Liver (tissue), 9 donors: Measurements from ENCODE around the gene WNT3A. TPM values are rescaled to one million over a fixed set of nuclear protein-coding genes. Genes with fewer than 3 reads are reported as not detected.

ENCODE experiments used
- DNase-seq: peaks from one replicate; pipeline ENCODE4 v3.0.0-alpha.2; 2017; ENCODE audit warnings: low spot score
- H3K27ac ChIP-seq, 2 donors: one replicate each; pipeline ENCODE4 v1.7.0; 2013; ENCODE audit warnings: inconsistent platforms in 2 of 2, low read length in 2 of 2, control low read depth in 1 of 2, low read depth in 1 of 2, mild to moderate bottlenecking in 1 of 2
- H3K27me3 ChIP-seq, 4 donors: one replicate each; pipeline versions ENCODE4 v1.6.1 to v1.7.0; 2013; ENCODE audit warnings: low read length in 3 of 4, inconsistent platforms in 1 of 4, mild to moderate bottlenecking in 1 of 4, moderate library complexity in 1 of 4; ENCODE audit not compliant: control insufficient read depth in 4 of 4, insufficient read depth in 4 of 4
- H3K36me3 ChIP-seq, 4 donors: one replicate each; pipeline versions ENCODE4 v1.6.1 to v1.7.0; 2013; ENCODE audit warnings: low read length in 3 of 4, mild to moderate bottlenecking in 3 of 4, low read depth in 1 of 4, moderate library complexity in 1 of 4; ENCODE audit not compliant: control insufficient read depth in 4 of 4, insufficient read depth in 3 of 4
- H3K4me1 ChIP-seq, 4 donors: one replicate each; pipeline versions ENCODE4 v1.6.1 to v1.7.0; 2013; ENCODE audit warnings: low read length in 3 of 4, mild to moderate bottlenecking in 3 of 4, moderate library complexity in 1 of 4; ENCODE audit not compliant: control insufficient read depth in 4 of 4, insufficient read depth in 4 of 4
- H3K4me3 ChIP-seq, 3 donors: one replicate each; pipeline versions ENCODE4 v1.6.1 to v1.7.0; 2013; ENCODE audit warnings: low read length in 3 of 3, control low read depth in 1 of 3, low read depth in 1 of 3, mild to moderate bottlenecking in 1 of 3
- H3K9ac ChIP-seq, 2 donors: one replicate each; pipeline ENCODE4 v1.7.0; 2013; ENCODE audit warnings: low read length in 2 of 2, mild to moderate bottlenecking in 2 of 2, moderate library complexity in 2 of 2, control low read depth in 1 of 2, low read depth in 1 of 2
- H3K9me3 ChIP-seq, 4 donors: one replicate each; pipeline versions ENCODE4 v1.6.1 to v1.7.0; 2013; ENCODE audit warnings: low read length in 3 of 4; ENCODE audit not compliant: control insufficient read depth in 4 of 4
- ATF3 ChIP-seq: IDR thresholded peaks from 2 replicates; pipeline ENCODE4 v1.6.1; 2016; ENCODE audit warnings: antibody characterized with exemption
- CTCF ChIP-seq: fragments of 150-350 bp; IDR thresholded peaks from 2 replicates; pipeline ENCODE4 v1.5.1; 2017; ENCODE audit warnings: improper control_type of control experiment, low read depth, low read length; ENCODE audit not compliant: missing input control
- EGR1 ChIP-seq, 2 donors: IDR thresholded peaks; 2 replicates each; pipeline ENCODE4 v1.6.1; 2016 to 2018; ENCODE audit warnings: antibody characterized with exemption in 2 of 2, low read depth in 2 of 2
- FOXA1 ChIP-seq: IDR thresholded peaks from 2 replicates; pipeline ENCODE4 v1.6.1; 2016; ENCODE audit warnings: antibody characterized with exemption
- HNF4A ChIP-seq, 2 donors: conservative IDR thresholded peaks; 2 replicates each; pipeline ENCODE4 v1.6.1; 2016; ENCODE audit warnings: antibody characterized with exemption in 2 of 2, mild to moderate bottlenecking in 2 of 2
- HNF4G ChIP-seq: IDR thresholded peaks from 2 replicates; pipeline ENCODE4 v1.6.1; 2016; ENCODE audit warnings: antibody characterized with exemption
- JUND ChIP-seq, 2 donors: IDR thresholded peaks; 2 replicates each; pipeline ENCODE4 v1.6.1; 2016; ENCODE audit warnings: antibody characterized with exemption in 2 of 2
- MAX ChIP-seq: IDR thresholded peaks from 2 replicates; pipeline ENCODE4 v1.6.1; 2016; ENCODE audit warnings: antibody characterized with exemption
- NR2F2 ChIP-seq: IDR thresholded peaks from 2 replicates; pipeline ENCODE4 v1.6.1; 2016; ENCODE audit warnings: antibody characterized with exemption
- RAD21 ChIP-seq, 2 donors: IDR thresholded peaks; 2 replicates each; pipeline ENCODE4 v1.6.1; 2016; ENCODE audit warnings: antibody characterized with exemption in 2 of 2, mild to moderate bottlenecking in 2 of 2
- REST ChIP-seq: IDR thresholded peaks from 2 replicates; pipeline ENCODE4 v1.6.1; 2016; ENCODE audit warnings: antibody characterized with exemption, mild to moderate bottlenecking
- RXRA ChIP-seq, 2 donors: IDR thresholded peaks; 2 replicates each; pipeline ENCODE4 v1.6.1; 2017 to 2018; ENCODE audit warnings: antibody characterized with exemption in 2 of 2, mild to moderate bottlenecking in 1 of 2
- SP1 ChIP-seq: IDR thresholded peaks from 2 replicates; pipeline ENCODE4 v1.6.1; 2018; ENCODE audit warnings: antibody characterized with exemption, mild to moderate bottlenecking
- TAF1 ChIP-seq: conservative IDR thresholded peaks from 2 replicates; pipeline ENCODE4 v1.6.1; 2016; ENCODE audit warnings: antibody characterized with exemption, mild to moderate bottlenecking
- YY1 ChIP-seq: IDR thresholded peaks from 2 replicates; pipeline ENCODE4 v1.6.1; 2016; ENCODE audit warnings: antibody characterized with exemption, mild to moderate bottlenecking
- ZBTB33 ChIP-seq: IDR thresholded peaks from 2 replicates; pipeline ENCODE4 v1.6.1; 2016; ENCODE audit warnings: antibody characterized with exemption
- WGBS: extraction: QIAGEN DNeasy Blood & Tissue Kit; methylation state at CpG from one replicate; pipeline ENCODE4 v1.1.7; 2013; 5-methylcytosine and 5-hydroxymethylcytosine counted together
- polyA plus RNA-seq, 2 donors: library from polyadenylated mRNA; stranded (reverse) in 1 of 2; unstranded in 1 of 2; fragments of 200-250 nt in 1 of 2; fragments of >200 nt in 1 of 2; fragmentation: Nextera tagmentation in 1 of 2; extraction: Ambion mirVana in 1 of 2; gene quantifications; one replicate each; pipeline versions ENCODE4 v1.2.1 to v1.2.3, GENCODE V29; 2013 to 2015
- total RNA-seq, 2 donors: library from RNA; depleted of rRNA; stranded (reverse); fragments of >200 nt; gene quantifications; one replicate each; pipeline ENCODE4 v1.2.3, GENCODE V29; 2014
- donor health status: healthy.
- donor health status: healthy.
- donor health status: healthy.
- donor health status: healthy.
- donor health status: healthy.

WNT3A gene
- total and polyA plus RNA-seq, 4 donors, result not detected

- H3K27ac ChIP-seq, result no peak overlapping the region
- peaks cover 0 to 10% (median 4%) of the 10 kb centered on the region in 4 donors for H3K27me3 ChIP-seq
- H3K4me3 ChIP-seq, result no peak overlapping the region
- TF ChIP-seq RAD21 (IDR thresholded peaks at IDR 0.05), result no peak
- TF ChIP-seq JUND (IDR thresholded peaks at IDR 0.05), result no peak
- TF ChIP-seq ATF3, result no peak
- no peak for TF ChIP-seq TAF1
- no peak for TF ChIP-seq EGR1 (IDR thresholded peaks at IDR 0.05; ENCODE audit: low read depth in 2 of 2)
- TF ChIP-seq REST, result no peak
- TF ChIP-seq FOXA1, result no peak
- TF ChIP-seq MAX, result no peak
- no peak for TF ChIP-seq HNF4A (conservative IDR thresholded peaks at IDR 0.05)
- no peak for TF ChIP-seq HNF4G
- TF ChIP-seq RXRA (IDR thresholded peaks at IDR 0.05), result no peak
- no peak for TF ChIP-seq ZBTB33
- no peak for TF ChIP-seq YY1
- TF ChIP-seq SP1, result no peak
- TF ChIP-seq CTCF, result no peak
- no peak for TF ChIP-seq NR2F2
- H3K4me1 ChIP-seq, result no peaks in the 10 kb centered on the region
- DNase-seq, result peak; percentile 22
- H3K9ac ChIP-seq, result no peak overlapping the region
- 75% methylated on average over 24 of the region's 24 CpGs for WGBS
- no peaks in the 10 kb centered on the region for H3K9me3 ChIP-seq
- H3K36me3 ChIP-seq, result no peaks in the 10 kb centered on the region
Observed at GRCh38 chr1:228013131-228013934, 6.5 kb downstream of the WNT3A start.
